Breast epithelium (tissue), 4 donors: ENCODE measurements around the gene GET4. TPM values are rescaled to one million over a fixed set of nuclear protein-coding genes. Genes with fewer than 3 reads are reported as not detected.

ENCODE experiments used
- DNase-seq, 2 donors: peaks; one replicate each; pipeline ENCODE4 v3.0.0-alpha.2; 2019; ENCODE audit warnings: low spot score in 2 of 2
- H3K27ac ChIP-seq, 2 donors: fragments of 200-600 bp; sonication (generic) in 1 of 2; one replicate each; pipeline ENCODE4 v1.5.1; 2016 to 2019; ENCODE audit warnings: mild to moderate bottlenecking in 1 of 2
- H3K27me3 ChIP-seq, 2 donors: fragments of 200-600 bp; sonication (generic) in 1 of 2; one replicate each; pipeline versions ENCODE4 v1.5.1 to v1.6.0; 2017 to 2019; ENCODE audit warnings: control low read depth in 1 of 2, mild to moderate bottlenecking in 1 of 2
- H3K36me3 ChIP-seq: fragments of 200-600 bp; one replicate; pipeline ENCODE4 v1.5.1; 2019
- H3K4me1 ChIP-seq, 2 donors: fragments of 200-600 bp; sonication (generic); one replicate each; pipeline ENCODE4 v1.5.1; 2016 to 2019; ENCODE audit warnings: control low read depth in 1 of 2
- H3K4me3 ChIP-seq, 3 donors: fragments of 200-600 bp; sonication (generic); 1 replicate in 2 of 3; 2 replicates in 1 of 3; pipeline ENCODE4 v1.5.1; 2016 to 2019; ENCODE audit warnings: mild to moderate bottlenecking in 3 of 3, moderate library complexity in 2 of 3
- H3K9me3 ChIP-seq, 2 donors: fragments of 200-600 bp; sonication (generic) in 1 of 2; one replicate each; pipeline ENCODE4 v1.5.1; 2016 to 2019; ENCODE audit warnings: control low read depth in 1 of 2
- POLR2A ChIP-seq: fragments of 450-650 bp; IDR thresholded peaks from one replicate; pipeline ENCODE4 v1.6.1; 2016; ENCODE audit warnings: antibody characterized with exemption, mild to moderate bottlenecking, moderate library complexity
- POLR2AphosphoS5 ChIP-seq, 3 donors: sonication (generic); formaldehyde crosslinking; IDR thresholded peaks; one replicate each; pipeline ENCODE4 v1.6.1; 2017; ENCODE audit warnings: antibody characterized with exemption in 3 of 3
- intact Hi-C: fragments of 100-400 bp; cut with DNase I; formaldehyde crosslinking; loops from one replicate; pipeline ENCODE4 v1.15.1; 2023; ENCODE audit warnings: low total_unique reads
- total RNA-seq, 3 donors: library from RNA; depleted of rRNA; stranded (reverse); fragments of >200 nt; gene quantifications; one replicate each; pipeline ENCODE4 v1.1.0, GENCODE V29; 2016
- TF ChIP-seq, protein P1 (sequence below), 3 donors: fragments of 450-650 bp; IDR thresholded peaks; one replicate each; pipeline ENCODE4 v1.5.1; 2016 to 2017; ENCODE audit warnings: antibody characterized with exemption in 3 of 3, mild to moderate bottlenecking in 3 of 3, moderate library complexity in 3 of 3

GET4 gene
- total RNA-seq, 3 donors from 2014 or later = 23.7 to 33.4 (median 29.5) TPM

DNA sequence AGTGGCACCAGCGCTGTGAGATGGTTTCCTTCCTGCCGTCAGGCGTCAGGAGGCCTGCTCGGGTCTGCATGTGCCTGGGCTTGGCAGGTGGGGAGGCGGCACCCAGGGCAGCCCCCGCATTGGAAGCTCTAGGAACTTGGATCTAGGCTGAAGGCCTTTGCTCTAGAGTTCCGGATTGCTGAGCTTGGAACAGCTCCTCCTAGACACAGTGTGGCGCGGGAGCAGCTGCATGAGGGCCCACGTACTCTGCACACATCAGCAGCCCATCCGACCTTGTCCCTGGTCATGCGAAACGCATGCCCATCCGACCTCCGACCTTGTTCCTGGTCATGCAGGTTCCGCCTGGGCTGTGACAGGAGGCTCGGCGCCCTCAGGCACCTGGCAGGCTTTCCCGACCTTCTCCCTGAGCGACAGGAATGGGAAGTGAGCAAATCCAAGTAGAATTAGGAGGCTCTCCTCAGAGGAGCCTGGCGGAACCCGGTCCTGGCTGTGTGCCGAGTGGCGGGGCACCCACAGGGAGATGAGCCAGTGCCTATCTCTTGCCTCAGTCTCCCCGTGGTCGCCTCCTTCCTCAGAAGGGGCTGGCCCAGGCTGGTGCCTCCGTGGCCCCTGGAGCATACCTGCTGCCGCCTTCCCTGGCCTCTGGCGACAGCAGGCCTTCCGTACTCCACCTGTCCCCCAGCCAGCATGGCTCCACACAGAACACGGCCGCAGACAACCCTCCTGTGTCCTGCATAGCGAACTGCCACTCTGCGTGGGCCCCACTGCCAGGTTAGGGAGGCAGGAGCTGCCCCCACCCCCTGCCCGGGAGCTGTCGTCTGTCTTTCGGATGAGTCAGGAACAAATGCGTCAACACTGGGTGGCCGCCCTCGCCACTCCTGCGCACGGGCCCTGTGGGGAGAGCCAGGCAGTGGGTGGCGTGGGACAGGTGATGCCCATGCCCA, 12.0 kb downstream of the GET4 start:
- no peak for DNase-seq
- no peak overlapping the region for H3K4me3 ChIP-seq
- H3K4me1 ChIP-seq = peaks cover 0 to 7% of the 10 kb centered on the region in 2 donors
- intact Hi-C loops = no loop called here
- H3K27me3 ChIP-seq = no peaks in the 10 kb centered on the region
- TF ChIP-seq POLR2A (no peak), POLR2AphosphoS5 (IDR thresholded peaks at IDR 0.05) (no peak)
- TF ChIP-seq, protein P1, sequence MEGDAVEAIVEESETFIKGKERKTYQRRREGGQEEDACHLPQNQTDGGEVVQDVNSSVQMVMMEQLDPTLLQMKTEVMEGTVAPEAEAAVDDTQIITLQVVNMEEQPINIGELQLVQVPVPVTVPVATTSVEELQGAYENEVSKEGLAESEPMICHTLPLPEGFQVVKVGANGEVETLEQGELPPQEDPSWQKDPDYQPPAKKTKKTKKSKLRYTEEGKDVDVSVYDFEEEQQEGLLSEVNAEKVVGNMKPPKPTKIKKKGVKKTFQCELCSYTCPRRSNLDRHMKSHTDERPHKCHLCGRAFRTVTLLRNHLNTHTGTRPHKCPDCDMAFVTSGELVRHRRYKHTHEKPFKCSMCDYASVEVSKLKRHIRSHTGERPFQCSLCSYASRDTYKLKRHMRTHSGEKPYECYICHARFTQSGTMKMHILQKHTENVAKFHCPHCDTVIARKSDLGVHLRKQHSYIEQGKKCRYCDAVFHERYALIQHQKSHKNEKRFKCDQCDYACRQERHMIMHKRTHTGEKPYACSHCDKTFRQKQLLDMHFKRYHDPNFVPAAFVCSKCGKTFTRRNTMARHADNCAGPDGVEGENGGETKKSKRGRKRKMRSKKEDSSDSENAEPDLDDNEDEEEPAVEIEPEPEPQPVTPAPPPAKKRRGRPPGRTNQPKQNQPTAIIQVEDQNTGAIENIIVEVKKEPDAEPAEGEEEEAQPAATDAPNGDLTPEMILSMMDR (IDR thresholded peaks at IDR 0.05) = no peak
- H3K36me3 ChIP-seq = peaks cover 4% of the 10 kb centered on the region
- no peak overlapping the region for H3K27ac ChIP-seq
- no peaks in the 10 kb centered on the region for H3K9me3 ChIP-seq

DNA sequence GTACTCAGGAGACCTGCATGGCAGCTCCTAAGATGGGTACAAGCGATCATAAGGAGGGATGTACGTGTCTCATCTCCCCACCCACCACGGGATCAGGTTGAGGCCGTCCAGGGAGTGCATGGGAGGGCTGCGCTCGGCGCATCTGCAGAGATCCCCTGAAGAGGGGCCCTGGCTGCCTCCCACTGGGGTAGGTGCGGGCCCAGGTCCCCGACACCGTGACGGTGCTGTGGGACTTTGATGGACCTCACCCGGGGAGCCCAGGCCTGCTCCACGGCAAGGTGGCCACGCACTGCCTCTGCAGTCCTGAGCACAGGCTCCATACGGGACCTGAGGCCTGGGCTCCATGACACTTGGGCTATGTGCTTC, 12.7 kb downstream of the GET4 start:
- Histone ChIP-seq H3K4me3 (no peak overlapping the region), H3K27me3 (no peaks in the 10 kb centered on the region), H3K9me3 (no peaks in the 10 kb centered on the region), H3K4me1 (peaks cover 0 to 4% of the 10 kb centered on the region in 2 donors), H3K27ac (no peak overlapping the region), H3K36me3 (peaks cover 4% of the 10 kb centered on the region)
- intact Hi-C loops = no loop called here
- DNase-seq = no peak
- TF ChIP-seq POLR2A (no peak), POLR2AphosphoS5 (IDR thresholded peaks at IDR 0.05) (no peak)
- TF ChIP-seq, protein P1 (IDR thresholded peaks at IDR 0.05) = no peak

DNA sequence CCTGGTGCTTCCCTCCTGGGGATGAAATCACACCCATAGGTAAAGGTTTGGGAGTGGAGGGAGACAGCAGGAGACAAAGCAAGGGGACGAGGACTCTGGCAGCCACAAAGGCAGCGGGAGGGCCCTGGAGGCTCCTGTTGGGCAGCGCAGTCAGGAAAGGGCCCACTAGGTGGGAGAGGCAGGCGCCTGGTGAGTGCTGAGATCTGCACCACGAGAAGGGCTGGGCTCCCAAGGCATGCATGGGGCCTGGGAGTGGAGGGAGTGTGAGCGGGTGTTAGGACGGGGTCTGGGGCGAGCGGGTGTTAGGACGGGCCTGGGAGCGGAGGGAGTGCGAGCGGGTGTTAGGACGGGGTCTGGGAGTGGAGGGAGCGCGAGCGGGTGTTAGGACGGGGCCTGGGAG, 13.0 kb downstream of the GET4 start:
- Histone ChIP-seq H3K9me3 (no peaks in the 10 kb centered on the region), H3K4me1 (no peaks in the 10 kb centered on the region), H3K4me3 (no peak overlapping the region), H3K36me3 (peaks cover 4% of the 10 kb centered on the region), H3K27ac (no peak overlapping the region), H3K27me3 (no peaks in the 10 kb centered on the region)
- TF ChIP-seq, protein P1 (IDR thresholded peaks at IDR 0.05) = no peak
- TF ChIP-seq POLR2A = no peak
- TF ChIP-seq POLR2AphosphoS5 (IDR thresholded peaks at IDR 0.05) = no peak
- intact Hi-C loops = no loop called here
- no peak for DNase-seq

DNA sequence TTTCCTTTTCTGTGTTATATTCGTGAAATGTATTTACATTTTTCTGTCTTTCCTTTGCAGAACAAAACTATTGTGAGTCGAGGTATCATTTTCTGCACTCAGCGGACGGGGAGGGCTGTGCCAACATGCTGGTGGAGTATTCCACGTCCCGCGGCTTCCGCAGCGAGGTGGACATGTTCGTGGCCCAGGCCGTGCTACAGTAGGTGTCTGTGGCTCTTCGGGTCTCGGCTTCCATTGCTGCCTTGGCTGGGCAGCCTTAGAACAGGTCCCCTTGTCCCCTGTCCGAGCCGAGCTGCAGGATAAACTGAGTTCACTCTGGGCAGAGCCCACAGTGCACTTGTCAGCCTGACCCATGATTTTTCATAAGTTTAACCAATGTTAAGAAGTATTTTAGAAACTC, 14.5 kb downstream of the GET4 start:
- intact Hi-C loops = no loop called here
- H3K4me3 ChIP-seq = no peak overlapping the region
- no peaks in the 10 kb centered on the region for H3K4me1 ChIP-seq
- peaks cover 11% of the 10 kb centered on the region for H3K36me3 ChIP-seq
- no peak for DNase-seq
- H3K27me3 ChIP-seq = no peaks in the 10 kb centered on the region
- H3K27ac ChIP-seq = no peak overlapping the region
- H3K9me3 ChIP-seq = no peaks in the 10 kb centered on the region
- TF ChIP-seq, protein P1 (IDR thresholded peaks at IDR 0.05) = no peak
- no peak for TF ChIP-seq POLR2A
- TF ChIP-seq POLR2AphosphoS5 (IDR thresholded peaks at IDR 0.05) = no peak

DNA sequence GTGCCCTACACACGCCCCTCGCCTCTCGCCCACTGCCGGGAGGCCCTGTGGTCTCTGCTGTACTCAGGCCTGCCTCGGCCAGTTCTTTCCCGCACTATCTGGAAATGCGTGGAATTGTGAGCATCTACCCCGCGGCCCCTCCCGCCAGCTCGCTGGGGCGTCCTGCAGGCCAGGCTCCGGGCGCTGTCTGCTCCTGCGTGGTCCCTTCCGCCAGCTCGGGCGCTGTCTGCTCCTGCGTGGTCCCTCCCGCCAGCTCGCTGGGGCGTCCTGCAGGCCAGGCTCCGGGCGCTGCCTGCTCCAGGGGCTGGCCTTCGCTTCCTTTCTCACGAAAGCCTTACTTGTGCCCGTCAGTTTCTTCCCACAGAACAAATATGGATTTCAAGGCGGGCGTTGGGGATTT, 14.9 kb downstream of the GET4 start:
- Histone ChIP-seq H3K27me3 (no peaks in the 10 kb centered on the region), H3K4me1 (no peaks in the 10 kb centered on the region), H3K27ac (no peak overlapping the region), H3K36me3 (peaks cover 11% of the 10 kb centered on the region), H3K9me3 (no peaks in the 10 kb centered on the region), H3K4me3 (no peak overlapping the region)
- TF ChIP-seq POLR2AphosphoS5 (IDR thresholded peaks at IDR 0.05) (no peak), POLR2A (no peak)
- TF ChIP-seq, protein P1 (IDR thresholded peaks at IDR 0.05) = no peak
- intact Hi-C loops = no loop called here
- DNase-seq = no peak
